Measurements from ENCODE around the gene GREB1L.

Gene GREB1L

DNA sequence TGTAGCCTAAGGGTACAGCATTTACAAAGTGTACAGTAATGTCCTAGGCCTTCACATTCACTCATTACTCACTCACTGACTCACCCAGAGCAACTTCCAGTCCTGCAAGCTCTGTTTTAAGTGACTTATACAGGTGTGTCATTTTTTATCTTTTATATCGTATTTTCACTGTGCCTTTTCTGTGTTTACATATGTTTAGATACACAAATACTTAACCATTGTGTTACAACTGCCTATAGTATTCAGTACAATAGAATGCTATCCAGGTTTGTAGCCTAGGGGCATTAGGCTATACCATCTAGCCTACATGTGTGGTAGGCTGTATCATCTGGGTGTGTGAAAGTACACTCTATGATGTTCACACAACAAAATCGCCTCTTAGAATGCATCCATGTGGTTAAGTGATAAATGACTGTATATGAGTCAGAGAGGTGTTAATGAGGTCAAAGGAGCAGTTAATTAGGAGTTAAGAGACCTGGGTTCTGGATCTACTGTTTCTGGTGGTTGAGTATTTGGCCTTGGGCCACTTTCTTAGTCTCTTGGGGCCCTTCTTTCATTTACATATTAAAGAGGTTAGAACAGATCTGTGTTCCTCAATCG, 149.1 kb downstream of the GREB1L start:
- Mint-ChIP-seq H3K36me3 (ENCODE audit: low read depth) (peaks cover 84% of the 10 kb centered on the region), H3K4me1 (peaks cover 5% of the 10 kb centered on the region), H3K27me3 (ENCODE audit: low read depth, poor library complexity) (no peaks in the 10 kb centered on the region), H3K4me3 (no peak overlapping the region), H3K27ac (peak overlapping the region; percentile 51), H3K9me3 (no peaks in the 10 kb centered on the region)
- no peak for DNase-seq
- TF ChIP-seq, protein P1, sequence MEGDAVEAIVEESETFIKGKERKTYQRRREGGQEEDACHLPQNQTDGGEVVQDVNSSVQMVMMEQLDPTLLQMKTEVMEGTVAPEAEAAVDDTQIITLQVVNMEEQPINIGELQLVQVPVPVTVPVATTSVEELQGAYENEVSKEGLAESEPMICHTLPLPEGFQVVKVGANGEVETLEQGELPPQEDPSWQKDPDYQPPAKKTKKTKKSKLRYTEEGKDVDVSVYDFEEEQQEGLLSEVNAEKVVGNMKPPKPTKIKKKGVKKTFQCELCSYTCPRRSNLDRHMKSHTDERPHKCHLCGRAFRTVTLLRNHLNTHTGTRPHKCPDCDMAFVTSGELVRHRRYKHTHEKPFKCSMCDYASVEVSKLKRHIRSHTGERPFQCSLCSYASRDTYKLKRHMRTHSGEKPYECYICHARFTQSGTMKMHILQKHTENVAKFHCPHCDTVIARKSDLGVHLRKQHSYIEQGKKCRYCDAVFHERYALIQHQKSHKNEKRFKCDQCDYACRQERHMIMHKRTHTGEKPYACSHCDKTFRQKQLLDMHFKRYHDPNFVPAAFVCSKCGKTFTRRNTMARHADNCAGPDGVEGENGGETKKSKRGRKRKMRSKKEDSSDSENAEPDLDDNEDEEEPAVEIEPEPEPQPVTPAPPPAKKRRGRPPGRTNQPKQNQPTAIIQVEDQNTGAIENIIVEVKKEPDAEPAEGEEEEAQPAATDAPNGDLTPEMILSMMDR (IDR thresholded peaks at IDR 0.05) = no peak

DNA sequence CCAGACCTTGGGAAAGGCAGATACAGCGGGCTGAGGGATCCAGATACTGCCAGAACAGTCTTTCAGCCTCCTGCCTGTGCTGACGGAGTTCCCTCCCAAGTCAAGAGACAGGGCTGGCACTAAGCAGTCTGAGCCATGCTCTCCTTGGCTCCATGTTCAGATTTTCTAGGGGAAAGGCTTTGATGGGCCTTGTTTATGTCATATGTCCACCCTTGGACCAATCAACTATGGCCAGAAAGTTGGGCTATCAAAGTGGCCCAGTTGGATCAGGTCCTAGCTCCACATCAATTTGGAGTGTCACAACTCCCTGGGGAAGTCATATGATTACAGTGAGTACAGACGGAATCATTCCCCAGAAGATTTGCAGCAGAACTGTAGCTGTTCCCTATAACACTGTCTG, 152.0 kb downstream of the GREB1L start:
- H3K4me3 Mint-ChIP-seq = no peak overlapping the region
- peaks cover 11% of the 10 kb centered on the region for H3K4me1 Mint-ChIP-seq
- H3K36me3 Mint-ChIP-seq (ENCODE audit: low read depth) = peaks cover 82% of the 10 kb centered on the region
- TF ChIP-seq, protein P1 (IDR thresholded peaks at IDR 0.05) = no peak
- no peaks in the 10 kb centered on the region for H3K9me3 Mint-ChIP-seq
- peak overlapping the region; percentile 41 for H3K27ac Mint-ChIP-seq
- no peaks in the 10 kb centered on the region for H3K27me3 Mint-ChIP-seq (ENCODE audit: low read depth, poor library complexity)
- DNase-seq = no peak

DNA sequence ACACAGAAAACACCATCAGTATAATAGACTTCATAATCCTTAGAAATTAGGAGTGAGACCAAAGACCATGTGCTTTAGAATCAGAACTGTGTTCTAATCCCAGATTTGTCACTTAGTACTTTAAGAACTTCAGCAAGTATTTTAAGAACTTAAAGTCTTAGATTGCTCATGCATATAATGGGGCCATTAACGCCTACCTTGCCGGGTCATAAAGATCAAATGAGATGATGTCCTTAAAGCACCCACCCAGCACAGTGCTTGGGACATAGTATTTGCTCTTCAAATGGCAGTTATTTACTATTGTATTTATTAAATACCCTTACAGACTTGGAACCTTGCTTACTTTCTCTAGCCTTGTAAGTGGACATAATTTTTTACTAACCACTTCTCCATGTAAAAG, 156.1 kb downstream of the GREB1L start:
- Mint-ChIP-seq H3K4me3 (no peak overlapping the region), H3K9me3 (no peaks in the 10 kb centered on the region), H3K36me3 (ENCODE audit: low read depth) (peaks cover 75% of the 10 kb centered on the region), H3K4me1 (peaks cover 16% of the 10 kb centered on the region), H3K27me3 (ENCODE audit: low read depth, poor library complexity) (no peaks in the 10 kb centered on the region), H3K27ac (no peak overlapping the region)
- TF ChIP-seq, protein P1 (IDR thresholded peaks at IDR 0.05) = no peak
- no peak for DNase-seq

DNA sequence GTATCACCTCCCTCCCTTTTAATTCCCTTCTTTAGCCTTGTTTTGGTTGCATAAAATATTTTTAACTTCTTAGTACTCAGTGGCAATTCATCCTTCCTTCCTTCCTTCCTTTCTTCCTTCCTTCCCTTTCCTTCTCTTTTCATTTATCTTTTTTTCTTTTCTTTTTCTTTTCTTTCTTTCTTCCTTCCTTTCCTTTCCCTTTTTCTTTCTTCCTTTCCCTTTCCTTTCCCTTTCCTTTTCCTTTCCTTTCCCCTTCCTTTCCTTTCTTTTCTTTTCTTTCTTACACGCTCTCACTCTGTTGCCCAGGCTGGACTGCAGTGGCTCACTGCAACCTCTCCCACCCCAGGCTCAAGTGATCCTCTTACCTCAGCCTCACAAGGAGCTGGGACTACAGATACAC, 160.2 kb downstream of the GREB1L start:
- TF ChIP-seq, protein P1 (IDR thresholded peaks at IDR 0.05) = no peak
- Mint-ChIP-seq H3K4me3 (no peak overlapping the region), H3K4me1 (peaks cover 16% of the 10 kb centered on the region), H3K36me3 (ENCODE audit: low read depth) (peaks cover 67% of the 10 kb centered on the region), H3K9me3 (no peaks in the 10 kb centered on the region), H3K27me3 (ENCODE audit: low read depth, poor library complexity) (no peaks in the 10 kb centered on the region), H3K27ac (peak overlapping the region; percentile 21)
- no peak for DNase-seq

DNA sequence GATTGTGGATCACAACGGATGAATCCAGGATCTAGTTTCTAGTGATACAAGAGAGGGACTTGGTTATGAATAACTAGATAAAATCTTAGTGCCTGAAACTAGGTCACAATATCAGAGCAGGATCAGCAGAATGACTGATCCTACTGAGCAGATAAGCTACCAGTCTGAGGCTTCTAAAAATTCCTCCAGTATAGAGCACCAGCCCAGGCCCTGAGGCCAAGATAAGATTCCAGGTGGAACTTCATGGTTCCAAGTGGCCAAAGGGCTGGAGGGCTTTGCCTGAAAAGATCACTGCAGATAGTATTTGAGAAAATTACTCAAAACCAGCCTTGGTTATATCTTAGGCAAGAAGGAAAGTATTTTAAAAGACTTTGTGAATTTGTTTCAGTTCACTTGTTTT, 162.4 kb downstream of the GREB1L start:
- Mint-ChIP-seq H3K36me3 (ENCODE audit: low read depth) (peaks cover 70% of the 10 kb centered on the region), H3K4me3 (no peak overlapping the region), H3K27ac (peak overlapping the region; percentile 95), H3K9me3 (no peaks in the 10 kb centered on the region), H3K4me1 (peaks cover under 1% of the 10 kb centered on the region), H3K27me3 (ENCODE audit: low read depth, poor library complexity) (no peaks in the 10 kb centered on the region)
- no peak for DNase-seq
- TF ChIP-seq, protein P1 (IDR thresholded peaks at IDR 0.05) = no peak

DNA sequence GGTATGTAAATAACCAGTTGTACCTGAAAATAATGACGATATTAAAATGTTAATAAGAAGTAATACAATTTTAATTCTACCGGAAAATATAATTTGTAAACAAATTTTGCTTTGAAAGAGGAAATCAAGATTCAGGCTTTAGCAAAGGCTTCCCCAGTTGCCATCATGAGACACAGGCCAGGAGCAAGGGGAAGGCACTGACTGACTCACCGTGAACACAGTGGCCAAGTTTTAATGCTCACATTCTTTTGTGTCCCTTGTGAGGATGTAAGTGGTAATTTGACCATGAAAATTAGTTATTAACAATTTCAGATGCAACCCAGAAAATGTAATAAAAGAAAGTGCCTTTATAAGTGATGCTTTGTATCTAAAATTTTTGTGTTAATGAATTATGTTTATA, 164.1 kb downstream of the GREB1L start:
- Mint-ChIP-seq H3K9me3 (no peaks in the 10 kb centered on the region), H3K4me3 (no peak overlapping the region), H3K36me3 (ENCODE audit: low read depth) (peaks cover 69% of the 10 kb centered on the region), H3K27me3 (ENCODE audit: low read depth, poor library complexity) (no peaks in the 10 kb centered on the region), H3K4me1 (no peaks in the 10 kb centered on the region), H3K27ac (no peak overlapping the region)
- TF ChIP-seq, protein P1 (IDR thresholded peaks at IDR 0.05) = no peak
- DNase-seq = no peak
